ENCODE results near the gene ABHD16A. TPM values are rescaled to one million over a fixed set of nuclear protein-coding genes. Genes with fewer than 3 reads are reported as not detected.
A peak's percentile ranks its signal among the peaks of the same experiment; 100 is the strongest.

Gene ABHD16A
- polyA plus RNA-seq, 3 donors: 52.4 to 70.9 (median 61.6) TPM

DNA sequence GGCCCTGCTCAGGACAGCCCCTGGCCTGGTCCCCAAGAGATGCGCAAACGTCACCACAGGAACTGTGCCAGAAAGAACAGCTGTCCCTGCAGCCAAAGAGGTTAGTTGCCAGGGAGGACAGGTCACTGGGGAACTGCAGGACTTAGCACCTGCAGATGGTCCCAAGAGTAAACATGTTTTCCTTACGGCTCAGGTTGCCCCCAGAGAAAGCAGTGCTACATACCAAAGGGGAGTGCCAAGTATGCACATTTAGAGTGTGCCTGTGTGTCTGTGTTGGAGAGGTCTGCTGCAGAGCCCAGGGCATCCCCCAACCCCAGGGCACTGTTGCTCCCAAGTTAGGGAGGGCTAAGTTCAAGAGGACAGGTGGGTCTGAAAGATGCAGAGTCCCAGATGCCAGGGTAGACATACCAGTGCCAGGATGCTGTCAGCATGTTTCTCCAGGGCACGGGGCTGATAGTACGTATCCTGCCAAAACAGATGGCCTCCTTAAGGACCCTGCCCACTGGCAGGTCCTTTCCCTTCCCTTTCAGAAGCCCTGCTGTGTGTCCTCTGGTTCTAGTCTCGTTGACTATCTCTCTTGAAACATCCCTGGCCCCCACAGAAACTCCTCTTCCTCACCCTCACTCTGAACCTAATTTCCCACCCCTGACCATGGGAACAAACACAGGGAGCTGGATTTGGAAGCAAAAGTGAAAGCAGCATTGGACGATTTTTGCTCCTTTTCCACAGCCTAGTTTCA, 1.3 kb downstream of the ABHD16A start:
- no peak for DNase-seq (ENCODE audit: extremely low read depth in 1 of 11, low read depth in 9 of 11, low spot score in 4 of 11)

DNA sequence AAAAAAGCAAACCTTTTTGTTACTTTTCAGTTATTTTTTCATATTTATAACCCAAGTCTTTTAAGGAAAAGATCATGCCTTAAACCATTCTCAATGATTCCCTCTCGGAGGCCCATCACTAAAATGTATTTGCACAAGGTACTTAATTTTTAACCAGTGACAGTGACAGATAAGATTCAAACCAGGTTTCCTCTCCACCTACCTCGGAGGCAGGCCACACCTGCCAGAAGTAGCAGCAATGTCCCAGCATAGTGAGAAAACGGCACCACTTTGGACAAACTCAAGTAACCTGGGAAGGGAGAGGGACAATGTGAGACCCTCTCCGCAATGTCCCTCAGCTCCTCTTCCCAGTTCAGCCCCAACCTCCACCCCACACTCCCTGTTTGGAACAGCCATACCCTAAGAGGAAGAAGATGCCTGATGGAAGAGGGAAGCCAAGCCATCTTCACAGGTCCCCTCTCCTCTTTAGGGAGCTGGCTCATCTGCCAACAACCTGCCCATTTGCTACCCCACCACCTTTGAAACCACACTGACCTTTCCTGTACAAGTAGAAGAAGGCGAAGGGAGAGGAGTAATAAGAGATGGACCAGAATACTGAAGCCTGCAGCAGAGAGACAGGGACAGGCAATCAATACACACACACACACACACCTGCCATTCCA, 2.3 kb downstream of the ABHD16A start:
- no peak for DNase-seq (ENCODE audit: extremely low read depth in 1 of 11, low read depth in 9 of 11, low spot score in 4 of 11)

GRCh38 chr6:31697555-31697954, 5.6 kb downstream of the ABHD16A start:
- DNase-seq (ENCODE audit: extremely low read depth in 1 of 11, low read depth in 9 of 11, low spot score in 4 of 11): no peak

DNA sequence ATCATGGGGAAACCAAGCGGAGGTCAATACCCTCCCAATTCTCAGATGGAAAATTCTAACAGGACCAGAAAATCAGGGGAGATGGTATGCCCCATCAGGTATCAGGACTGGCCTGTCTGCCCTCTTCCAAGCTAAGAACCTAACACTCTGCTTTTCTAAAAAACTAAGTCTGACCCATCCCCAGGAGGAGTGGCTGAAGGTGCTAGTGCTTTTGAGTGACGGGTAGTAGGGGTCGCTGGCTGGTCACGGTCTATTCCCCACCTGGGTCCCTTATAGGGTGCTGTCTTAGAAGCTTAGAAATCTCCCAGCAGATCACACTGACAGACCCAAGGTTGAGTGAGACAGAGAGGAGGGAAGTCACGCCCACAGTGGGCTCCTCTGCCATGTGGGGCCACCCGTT, 9.6 kb downstream of the ABHD16A start:
- no peak for DNase-seq (ENCODE audit: extremely low read depth in 1 of 11, low read depth in 9 of 11, low spot score in 4 of 11)

DNA sequence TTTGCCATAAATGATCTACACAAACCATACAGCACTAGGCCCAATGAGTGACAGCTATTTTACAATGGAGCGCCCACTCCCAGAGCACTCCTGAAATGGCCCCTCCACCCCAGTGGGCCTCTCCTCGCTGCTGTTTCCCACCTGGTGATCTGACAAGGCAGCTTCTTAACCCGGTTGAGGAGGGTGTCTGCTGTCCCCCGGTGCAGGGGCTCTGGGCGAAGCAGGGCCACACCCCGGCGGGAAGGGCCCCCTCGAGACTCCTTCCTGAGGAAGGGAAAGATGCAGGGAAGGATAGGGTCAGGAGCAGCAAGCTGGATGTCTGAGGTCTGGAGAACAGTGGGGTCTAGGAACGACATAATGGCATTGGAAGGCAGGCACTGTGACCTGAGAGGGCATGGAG, 10.2 kb downstream of the ABHD16A start:
- no peak for DNase-seq (ENCODE audit: extremely low read depth in 1 of 11, low read depth in 9 of 11, low spot score in 4 of 11)

- no peak for DNase-seq (ENCODE audit: extremely low read depth in 1 of 11, low read depth in 9 of 11, low spot score in 4 of 11)
These were observed 10.8 kb downstream of the ABHD16A start for GRCh38 chr6:31692353-31692752.

- DNase-seq (ENCODE audit: extremely low read depth in 1 of 11, low read depth in 9 of 11, low spot score in 4 of 11): no peak
These were observed 11.5 kb downstream of the ABHD16A start for GRCh38 chr6:31691564-31692108.

DNA sequence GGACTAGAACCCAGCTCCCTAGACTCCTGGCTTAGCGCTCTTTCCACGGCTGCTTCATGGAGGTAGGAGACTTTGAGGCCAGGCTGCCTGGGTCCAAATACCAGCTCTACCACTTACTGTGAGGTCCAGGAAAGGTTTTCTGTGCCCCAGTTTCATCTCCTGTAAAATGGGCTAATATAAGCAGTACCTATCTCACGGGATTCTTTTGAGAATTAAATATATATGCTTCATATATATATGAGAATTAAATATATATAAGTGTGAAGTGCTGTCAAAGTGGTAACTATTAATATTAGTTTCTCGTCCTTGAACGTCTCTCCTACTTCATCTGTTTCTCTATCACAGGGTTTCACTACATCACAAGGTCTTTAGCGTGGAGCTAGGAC, 12.1 kb downstream of the ABHD16A start:
- DNase-seq (ENCODE audit: extremely low read depth in 1 of 11, low read depth in 9 of 11, low spot score in 4 of 11): no peak

DNA sequence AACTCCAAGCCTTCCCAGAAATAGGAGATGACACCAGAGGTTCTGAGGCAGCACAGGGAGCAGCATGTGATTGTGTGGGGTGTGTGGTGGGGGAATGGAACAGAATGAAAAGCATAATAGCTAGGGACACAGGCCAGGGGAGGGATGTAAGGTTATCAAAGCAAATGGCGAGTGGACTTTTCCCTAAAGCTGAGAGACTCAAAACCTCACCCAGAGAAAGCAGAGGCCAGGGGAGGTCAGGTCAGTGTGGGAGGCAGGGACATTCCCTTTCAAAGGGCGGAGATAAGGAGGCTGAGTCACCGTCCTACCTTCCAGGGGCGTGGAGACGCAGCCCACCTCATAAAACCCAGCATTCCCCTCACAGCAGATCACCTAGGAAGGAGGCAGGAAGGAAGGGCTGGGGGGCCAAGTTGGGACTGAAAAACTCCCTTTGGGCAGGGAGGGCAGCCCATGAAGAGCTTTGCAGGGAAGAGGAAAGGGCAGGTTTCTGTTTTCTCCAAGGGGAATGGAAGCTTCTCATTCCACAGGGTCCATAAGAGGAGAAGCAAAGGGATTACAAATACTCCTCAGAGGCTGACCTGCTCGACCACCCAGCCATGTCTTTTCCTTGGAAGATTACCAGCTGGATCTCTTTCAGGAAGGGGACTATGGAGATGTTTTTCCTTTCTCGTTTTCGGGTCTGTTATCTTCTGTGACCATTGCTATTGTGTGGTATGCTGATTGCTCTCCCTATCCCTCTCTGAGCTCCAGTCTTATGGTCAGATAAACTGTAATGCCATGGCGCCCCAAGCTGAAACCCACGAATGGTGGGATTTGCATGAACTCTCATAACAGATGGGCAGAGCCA, 12.7 kb downstream of the ABHD16A start:
- DNase-seq (ENCODE audit: extremely low read depth in 1 of 11, low read depth in 9 of 11, low spot score in 4 of 11): no peak

DNA sequence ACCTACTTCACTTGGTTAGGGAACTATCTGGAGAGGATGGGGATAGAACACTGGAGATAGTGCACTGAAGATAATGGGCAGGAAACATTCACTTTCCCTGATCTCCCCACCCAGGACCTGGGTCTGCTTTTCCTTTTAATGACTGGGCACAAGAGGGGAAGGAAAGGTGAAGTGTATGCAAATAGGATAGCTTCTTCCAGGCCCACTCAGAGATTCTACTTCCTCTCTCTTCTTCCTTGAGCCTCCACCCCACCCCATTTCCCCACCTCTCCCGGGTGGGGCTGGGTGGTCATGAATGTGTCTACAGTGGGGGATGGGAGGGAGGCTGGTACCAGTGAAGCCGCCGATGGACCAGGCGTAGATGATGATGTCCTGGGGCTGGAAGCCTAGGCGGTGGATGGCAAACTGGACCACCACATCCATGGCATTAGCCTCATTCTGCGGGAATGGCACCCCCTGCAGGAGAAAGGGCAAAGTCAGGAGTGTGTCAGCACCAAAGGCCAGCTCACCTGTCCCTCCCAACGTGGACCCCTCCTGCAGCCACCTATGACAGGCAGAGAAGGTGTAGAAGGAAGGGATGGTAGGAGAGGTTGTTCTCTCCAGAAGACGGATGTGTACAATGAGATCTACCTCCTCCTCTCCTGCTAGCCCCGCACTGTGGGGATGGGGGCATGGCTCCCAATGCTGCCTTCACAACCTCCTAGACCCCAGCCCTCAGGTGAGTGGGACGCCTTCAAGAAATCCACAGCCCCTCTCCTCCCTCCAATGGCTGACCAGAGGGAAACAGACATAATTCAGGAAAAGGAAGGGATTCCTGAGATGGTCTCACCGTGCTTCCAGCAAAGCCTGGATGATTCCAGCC, 13.6 kb downstream of the ABHD16A start:
- DNase-seq (ENCODE audit: extremely low read depth in 1 of 11, low read depth in 9 of 11, low spot score in 4 of 11): no peak

GRCh38 chr6:31687860-31688693, 15.0 kb downstream of the ABHD16A start:
- no peak for DNase-seq (ENCODE audit: extremely low read depth in 1 of 11, low read depth in 9 of 11, low spot score in 4 of 11)

DNA sequence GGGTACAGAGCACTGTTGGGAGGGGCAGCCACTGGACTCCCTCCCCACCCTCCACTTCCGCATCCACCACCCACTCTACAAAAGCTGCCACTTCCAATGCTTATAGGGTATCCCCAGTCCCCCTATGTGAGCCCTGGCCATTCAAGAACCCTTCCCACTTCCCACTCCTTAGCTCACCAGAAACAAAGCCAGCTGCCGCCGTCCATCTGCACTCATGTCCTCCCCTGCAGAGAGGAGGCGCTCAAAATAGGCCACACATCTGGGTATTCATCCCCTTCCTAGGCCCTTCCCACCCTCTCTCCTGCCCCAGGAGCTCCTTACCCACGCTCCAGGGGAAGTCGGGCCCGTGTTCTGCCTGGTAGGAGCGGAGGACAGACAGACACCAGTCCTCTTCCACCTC, 15.8 kb downstream of the ABHD16A start:
- DNase-seq (ENCODE audit: extremely low read depth in 1 of 11, low read depth in 9 of 11, low spot score in 4 of 11): no peak

DNA sequence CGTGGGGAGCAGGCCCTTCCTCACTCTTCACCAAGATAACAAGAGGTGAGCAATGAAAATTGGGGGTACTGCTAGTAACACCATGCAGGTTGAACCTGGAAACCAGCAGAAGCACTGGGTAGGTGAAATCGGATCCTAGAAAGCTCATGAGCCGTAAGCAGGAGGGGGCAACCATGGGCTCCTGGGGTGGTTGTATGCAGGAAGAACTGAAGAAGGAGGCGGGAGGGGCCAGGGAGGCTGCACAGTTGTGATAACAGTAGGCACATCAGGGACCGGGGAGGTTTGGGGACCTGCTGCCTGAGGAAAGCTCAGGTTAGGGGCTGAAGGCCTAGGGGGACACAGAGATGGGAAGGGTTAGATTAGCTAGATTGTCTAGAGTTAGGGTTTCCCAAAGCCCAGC, 16.6 kb downstream of the ABHD16A start:
- DNase-seq (ENCODE audit: extremely low read depth in 1 of 11, low read depth in 9 of 11, low spot score in 4 of 11): no peak

DNA sequence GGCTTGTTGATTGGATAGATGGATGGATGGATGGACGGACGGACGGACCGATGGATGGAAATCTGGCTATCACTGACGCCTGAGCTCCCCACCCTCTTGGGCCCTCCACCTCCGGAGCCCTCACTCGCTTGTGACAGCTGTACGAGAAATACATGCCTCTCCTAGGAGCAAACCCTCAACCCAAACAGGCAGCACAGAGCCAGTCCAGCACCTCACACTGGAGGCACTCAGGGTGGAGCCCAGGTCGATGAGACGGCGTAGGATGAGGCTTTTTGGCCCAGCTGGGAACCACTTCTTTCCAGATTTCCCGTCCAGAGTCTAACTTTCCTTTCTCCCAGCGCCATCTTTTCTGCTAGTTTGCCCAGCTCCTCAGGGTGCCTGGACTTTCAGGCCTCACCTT, 19.5 kb downstream of the ABHD16A start:
- DNase-seq (ENCODE audit: extremely low read depth in 1 of 11, low read depth in 9 of 11, low spot score in 4 of 11): no peak

GRCh38 chr6:31681135-31681671, 21.9 kb downstream of the ABHD16A start:
- DNase-seq (ENCODE audit: extremely low read depth in 1 of 11, low read depth in 9 of 11, low spot score in 4 of 11): peak in 2 of 11 donors; percentile 49

DNA sequence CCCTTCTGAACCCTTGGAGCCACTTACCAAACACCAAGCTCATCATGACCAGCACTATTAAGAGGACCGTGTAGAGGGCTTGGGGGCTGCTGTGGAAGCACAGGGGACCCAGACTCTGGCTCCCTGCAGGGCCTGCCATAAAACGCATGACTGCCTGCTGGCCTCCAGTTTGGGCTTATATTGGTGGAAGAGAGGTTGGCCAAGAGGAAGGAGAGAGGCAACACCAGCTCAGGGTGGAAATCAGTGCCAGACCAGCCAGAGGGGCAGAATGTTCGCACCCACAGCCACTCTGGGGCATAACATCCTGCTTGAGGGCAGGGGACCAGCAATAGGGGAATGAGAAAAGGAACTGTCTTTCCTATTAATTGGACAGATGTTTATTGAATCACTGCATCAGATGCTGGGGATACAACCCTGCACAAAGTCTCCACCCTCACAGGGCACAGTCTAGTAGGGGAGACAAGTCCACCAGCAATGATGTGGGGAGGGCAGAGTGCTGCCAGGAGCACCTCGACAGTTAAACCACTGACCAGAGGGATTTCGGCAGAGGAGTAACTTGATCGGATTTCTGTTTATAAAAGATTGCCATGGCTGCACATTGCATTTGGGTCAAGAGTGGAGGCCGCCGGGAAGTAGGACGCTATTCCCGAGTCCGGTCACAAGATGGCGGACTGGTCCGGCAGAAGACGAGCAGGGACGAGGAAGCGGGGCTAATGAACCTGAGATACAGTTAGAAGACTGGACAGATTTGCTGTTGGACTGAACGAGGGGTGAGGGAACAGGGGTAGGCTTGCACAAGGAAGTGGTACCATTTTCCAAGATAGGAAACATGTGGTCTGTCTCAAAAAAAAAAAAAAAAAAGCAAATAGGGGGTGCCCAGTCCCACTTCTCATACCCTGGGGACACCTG, 22.6 kb downstream of the ABHD16A start, which contains the start of gene LY6G5C:
LY6G5C (minus strand) TSS at position 842 of the 909 bp plus-strand sequence; CDS start at position 148, 694 bp downstream.
- peak in 9 of 11 donors; percentile 69 to 88 (median 79) for DNase-seq (ENCODE audit: extremely low read depth in 1 of 11, low read depth in 9 of 11, low spot score in 4 of 11)

DNA sequence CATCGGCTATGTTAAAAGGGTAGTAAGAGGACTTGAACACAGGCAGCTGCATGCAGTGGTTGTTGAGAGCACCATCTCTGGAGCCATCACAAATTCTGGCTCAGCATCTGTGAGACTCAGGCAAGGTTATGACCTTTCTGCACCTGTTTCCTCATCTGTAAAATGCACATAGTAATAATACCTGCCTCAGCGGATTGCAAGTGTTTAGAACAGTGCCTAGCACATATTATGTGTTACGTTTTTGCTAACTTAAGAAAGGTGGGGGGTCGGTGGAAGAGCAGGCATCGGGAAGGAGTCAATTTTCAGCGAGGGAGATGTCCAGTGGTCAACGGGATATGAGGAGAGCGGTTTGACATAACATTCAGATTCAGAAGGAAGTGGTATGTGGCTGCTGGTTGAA, 25.2 kb downstream of the ABHD16A start:
- no peak for DNase-seq (ENCODE audit: extremely low read depth in 1 of 11, low read depth in 9 of 11, low spot score in 4 of 11)

Data from renal cortex interstitium (tissue), 11 donors.